HG03159 (cell line): ENCODE results near the gene PRSS8.
"Not testable (repeated sequence)": the region's sequence is repeated elsewhere in the genome, so short reads cannot be mapped to it uniquely, and the experiment has no call there.

Experiments used
- ATAC-seq: cut with Tn5 transposase; IDR thresholded peaks from one replicate; pipeline ENCODE4 v1.9.1; 2021; ENCODE audit warnings: mild to moderate bottlenecking, moderate library complexity; ENCODE audit not compliant: unreplicated experiment

The PRSS8 gene

DNA sequence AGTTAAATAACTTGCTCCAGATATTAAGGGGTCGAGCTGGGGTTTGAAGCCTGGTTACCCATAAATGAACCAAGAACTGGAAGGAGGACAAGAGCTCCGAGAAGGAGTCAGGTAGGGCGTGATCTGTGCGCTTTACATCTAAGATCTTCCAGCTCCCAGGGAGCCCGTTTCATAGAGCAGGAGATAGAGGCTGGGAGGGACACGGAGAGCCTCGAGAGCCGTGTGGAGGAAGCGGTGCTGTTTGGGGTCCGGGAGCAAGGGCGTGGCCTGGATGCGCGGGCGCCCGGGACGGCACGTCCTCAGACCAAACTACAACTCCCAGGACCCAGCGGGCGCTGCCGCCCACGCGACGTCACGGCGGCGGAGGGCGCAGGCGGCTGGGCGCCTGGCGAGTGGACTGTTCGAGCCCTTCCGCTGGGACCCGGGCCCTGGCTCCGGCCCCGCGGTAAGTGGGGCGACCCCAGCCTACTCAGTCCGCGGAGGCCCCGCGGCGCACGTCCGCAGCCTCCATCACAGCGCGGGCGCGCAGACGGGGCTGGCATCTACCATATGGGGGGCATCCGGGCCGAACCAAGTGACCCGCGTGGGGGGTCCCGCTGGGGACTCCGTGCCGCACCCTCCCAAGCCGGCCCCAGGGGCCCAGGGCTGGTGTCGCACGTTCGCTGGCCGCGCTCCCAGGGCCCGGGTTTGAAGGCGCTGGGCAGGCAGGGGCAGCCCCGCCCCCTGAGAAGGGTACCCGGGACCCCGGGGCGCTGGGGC lies 27.3 kb downstream of the PRSS8 start, which contains the start of gene BCKDK:
Gene BCKDK (plus strand): TSS at position 352 of the 759 bp plus-strand sequence. CDS start 838 bp downstream, outside the sequence.
- ATAC-seq: peak; percentile 66

- ATAC-seq: peak; percentile 43
These were observed 28.1 kb downstream of the PRSS8 start for GRCh38 chr16:31107465-31107867.

GRCh38 chr16:31106509-31107464 lies 28.7 kb downstream of the PRSS8 start:
- no peak for ATAC-seq

GRCh38 chr16:31105677-31106213 lies 29.8 kb downstream of the PRSS8 start:
- peak; percentile 61 for ATAC-seq

GRCh38 chr16:31100876-31101641 lies 34.5 kb downstream of the PRSS8 start:
- ATAC-seq: not testable (repeated sequence)

DNA sequence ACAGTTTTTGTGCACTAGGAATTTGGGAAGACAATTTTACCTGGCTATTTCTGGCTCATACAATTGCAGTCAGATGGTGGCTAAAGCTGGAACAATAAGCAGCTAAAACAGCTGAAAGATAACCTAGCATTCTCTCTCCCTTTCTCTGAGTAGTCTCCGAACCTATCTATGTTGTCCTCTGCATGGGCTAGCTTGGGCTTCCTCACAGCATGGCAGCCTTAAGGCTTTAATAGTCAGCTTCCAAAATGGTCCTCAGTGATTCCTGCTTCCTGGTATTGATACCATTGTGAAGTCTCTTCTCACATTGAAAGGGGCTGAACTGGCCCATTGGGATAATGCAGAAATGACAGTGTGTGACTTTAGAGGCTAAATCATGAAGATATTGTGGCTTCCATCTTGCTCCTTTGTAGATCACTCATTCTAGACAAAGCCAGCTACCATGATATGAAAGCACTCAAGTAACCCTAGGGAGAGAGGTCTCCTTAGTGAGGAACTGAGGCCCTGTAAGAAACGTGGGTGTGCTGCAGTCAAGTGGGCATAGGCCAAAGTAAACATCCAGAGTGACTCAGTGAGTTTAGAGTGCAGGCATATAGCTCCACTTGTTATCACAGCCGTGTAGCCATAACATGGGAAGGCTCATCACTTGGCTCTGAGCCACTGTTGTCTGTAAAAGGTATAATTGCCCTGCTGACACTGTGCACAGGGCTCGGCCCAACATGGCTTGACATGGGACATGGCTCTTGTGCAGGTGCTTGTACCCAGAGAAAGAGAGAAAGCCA lies 35.5 kb downstream of the PRSS8 start:
- no peak for ATAC-seq

DNA sequence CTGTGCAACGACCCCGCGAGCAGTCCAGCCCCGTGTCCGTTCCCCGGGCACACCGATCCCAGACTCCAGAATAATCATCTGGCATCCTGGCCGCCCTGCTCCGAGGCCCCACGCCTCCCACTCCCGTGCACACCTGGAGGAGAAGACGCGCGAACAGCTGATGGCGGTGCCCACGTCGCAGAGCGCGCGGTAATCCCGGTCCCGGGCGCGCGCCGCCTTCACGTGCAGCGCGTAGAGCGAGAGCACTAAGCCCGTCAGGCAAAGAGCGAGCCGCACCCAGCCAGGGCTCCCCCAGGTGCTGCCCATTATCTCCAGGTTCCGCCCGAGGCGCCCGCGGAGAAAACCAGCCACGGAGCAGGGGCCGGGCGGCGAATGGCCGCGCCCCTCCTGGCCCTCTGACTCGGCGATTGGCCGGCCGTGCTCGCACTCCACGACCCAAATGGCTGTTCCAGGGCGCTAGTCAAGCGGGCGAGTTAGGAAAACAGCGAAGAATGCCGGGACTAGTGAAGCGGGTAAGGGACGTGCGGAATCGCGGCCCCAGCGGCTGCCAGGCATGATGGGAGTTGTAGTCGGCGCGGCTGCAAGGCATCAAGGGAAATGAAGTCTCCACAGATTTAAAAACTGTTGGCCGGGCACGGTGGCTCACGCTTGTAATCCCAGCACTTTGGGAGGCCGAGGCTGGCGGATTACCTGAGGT lies 41.0 kb downstream of the PRSS8 start, which contains the start of gene VKORC1:
Gene VKORC1 (minus strand): TSS at position 374 of the 697 bp plus-strand sequence. CDS start 68 bp downstream, at position 306.
- peak; percentile 83 for ATAC-seq

DNA sequence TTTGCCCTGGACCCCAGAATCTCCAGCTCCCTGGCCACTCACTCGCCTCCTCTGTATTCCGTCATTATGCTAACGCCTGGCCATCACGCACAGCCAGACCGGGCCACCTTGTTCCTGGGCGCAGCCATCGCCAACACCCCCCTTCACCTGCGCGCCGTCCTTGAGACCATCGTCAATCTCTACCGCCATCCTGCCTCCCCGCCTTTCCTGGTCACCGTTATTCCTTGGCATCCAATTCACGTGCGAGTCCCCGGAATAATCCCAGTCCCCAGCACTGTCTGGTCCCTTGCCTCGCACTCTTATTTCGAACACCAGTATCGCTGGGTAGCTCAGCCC lies 41.5 kb downstream of the PRSS8 start:
- peak; percentile 20 for ATAC-seq

DNA sequence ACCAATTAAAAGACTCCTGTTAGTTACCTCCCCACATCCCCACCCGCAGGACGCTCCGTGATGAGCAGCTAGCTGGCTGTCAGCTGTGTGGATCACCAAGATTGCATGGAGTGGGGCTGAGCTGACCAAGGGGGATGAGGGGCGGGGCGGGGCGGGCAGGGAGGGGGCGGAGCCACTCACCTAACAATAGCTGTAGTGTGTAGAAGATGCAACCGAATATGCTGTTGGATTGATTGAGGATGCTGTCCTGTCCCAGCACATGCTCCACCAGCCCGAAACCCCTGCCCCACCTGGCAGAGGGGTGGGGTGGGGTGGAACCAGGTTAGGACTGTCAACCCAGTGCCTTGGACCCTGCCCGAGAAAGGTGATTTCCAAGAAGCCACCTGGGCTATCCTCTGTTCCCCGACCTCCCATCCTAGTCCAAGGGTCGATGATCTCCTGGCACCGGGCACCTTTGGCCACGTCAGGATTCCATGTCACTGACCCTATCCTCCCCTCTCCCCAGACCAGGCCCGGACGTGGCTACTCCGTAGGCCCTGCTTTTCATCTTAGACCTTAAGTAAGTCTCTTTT lies 42.3 kb downstream of the PRSS8 start:
- ATAC-seq: no peak

DNA sequence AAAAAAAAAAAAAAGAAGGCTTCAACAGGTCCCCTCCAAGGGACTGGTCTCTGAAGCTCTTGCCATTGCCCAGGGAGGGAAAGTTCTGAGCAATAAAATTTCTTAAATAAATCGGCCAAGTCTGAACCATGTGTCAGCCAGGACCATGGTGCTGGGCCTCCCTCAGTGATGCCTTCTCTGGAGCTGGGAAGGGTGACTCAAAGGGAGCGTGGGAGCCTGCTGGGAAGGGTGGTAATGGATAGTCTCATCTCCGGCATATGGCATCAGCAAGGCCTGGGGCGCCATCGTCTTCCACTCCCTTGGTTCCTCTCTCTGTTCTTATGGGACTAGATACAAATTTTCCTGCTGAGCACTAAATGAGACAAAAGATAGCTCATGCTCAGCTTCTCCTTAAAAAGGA lies 43.2 kb downstream of the PRSS8 start:
- ATAC-seq: no peak

DNA sequence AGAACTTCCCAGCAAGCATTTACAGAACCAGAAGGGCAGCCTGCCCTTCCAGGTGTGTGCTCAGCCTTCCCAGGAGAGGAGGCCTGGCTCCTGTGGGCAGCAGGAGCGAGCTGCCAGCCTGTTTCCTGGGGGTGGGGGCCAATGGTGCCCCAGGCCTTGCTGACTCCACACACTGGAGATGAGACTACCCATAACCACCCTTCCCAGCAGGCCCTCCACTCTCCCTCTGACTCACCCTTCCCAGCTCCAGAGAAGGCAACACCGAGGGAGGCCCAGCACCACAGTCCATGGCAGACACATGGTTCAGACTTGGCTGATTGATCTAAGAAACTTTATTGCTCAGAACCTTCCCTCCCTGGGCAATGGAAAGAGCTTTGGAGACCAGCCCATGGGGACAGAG lies 45.0 kb downstream of the PRSS8 start:
- ATAC-seq: no peak

DNA sequence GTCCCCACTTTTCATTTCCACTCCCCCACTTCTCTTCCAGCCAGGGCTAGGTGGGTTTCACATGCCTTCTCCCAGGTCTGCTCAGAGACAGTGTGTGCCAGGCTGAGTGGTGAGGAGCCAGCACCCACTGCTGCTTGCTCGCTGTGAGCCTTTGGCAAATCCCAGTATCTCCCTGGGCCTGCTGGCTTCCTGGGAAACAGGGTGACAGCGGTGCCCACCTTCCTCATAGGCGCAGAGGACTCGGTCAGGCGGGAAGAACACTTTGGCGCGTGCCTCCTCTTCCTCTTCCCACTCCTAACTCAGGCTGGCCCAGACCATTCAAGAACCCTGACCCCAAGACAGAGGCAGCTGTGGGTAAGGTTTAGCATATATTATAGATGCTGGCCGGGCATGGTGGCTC lies 46.3 kb downstream of the PRSS8 start:
- ATAC-seq: no peak

- ATAC-seq: no peak
These were observed 46.9 kb downstream of the PRSS8 start, which contains the start of gene PRSS53 for GRCh38 chr16:31088459-31089183. Gene PRSS53 (minus strand): TSS chr16:31088943. CDS start chr16:31088809, 134 bp downstream.

DNA sequence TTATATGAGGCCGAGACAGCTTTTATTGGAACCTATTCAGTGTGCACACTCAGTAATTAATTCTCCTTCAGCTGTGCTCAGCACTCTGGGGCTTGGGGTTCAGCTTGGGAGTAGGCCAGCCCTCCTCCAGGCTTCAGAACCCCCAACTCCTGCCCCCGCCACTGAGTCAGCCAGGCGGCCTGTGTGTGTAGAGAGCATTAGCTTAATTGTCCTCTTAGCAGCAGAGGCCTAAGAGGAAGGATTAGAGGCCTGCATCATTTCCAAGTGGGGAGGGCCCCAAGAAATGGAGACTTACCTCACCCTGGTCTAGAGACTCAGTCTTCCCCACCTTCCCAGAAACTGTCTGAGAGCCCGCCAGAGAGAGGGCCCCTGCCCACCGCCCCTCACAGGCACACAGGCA lies 47.6 kb downstream of the PRSS8 start:
- ATAC-seq: no peak

DNA sequence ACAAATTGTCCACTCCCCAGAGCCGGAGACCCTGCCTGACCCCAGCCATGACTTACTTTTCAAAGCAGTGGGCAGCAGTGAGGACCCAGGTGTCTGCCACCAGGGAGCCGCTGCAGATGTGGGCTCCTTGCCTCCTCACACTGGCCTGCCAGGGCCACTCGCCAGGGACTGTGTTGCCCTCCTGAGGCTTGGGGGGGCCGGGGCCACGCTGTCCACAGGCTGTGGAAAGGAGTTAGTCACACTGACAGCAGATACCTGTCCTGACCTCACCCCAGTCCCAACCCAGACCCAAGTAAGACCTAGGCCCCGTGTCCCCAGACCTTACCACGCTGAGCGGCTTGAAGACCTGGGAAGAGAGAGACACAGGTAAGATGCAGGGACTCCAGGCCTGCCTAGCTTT lies 48.0 kb downstream of the PRSS8 start:
- no peak for ATAC-seq

- ATAC-seq: no peak
These were observed 49.0 kb downstream of the PRSS8 start for GRCh38 chr16:31086629-31086906.

GRCh38 chr16:31085873-31086628 lies 49.5 kb downstream of the PRSS8 start:
- ATAC-seq: no peak

DNA sequence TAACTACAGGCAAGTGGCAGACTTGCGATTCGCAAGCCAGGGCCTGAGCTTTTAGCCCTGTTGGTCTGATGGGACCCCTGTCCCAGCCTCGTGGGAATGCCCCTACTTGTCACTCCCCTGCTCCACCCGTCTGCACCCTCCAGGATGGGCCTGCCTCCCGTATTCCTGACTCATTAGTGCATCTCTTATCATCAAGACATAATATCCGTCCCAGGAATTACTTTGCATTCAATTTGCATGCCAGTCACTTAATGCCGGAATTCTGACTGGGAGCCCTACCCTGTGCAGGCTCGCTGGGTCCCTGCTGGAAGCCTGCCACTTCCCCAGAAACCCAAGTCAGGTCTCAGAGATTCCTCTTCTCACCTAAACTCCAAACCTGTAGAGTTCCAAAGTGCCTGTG lies 50.1 kb downstream of the PRSS8 start:
- ATAC-seq: no peak
